NCI-H1436 treated with DMSO at 0.1 percent for 48 hours (cell line): Measurements from ENCODE around the gene PDE4B.

ENCODE experiments used
- DNase-seq: peaks from one replicate; lab custom pipeline; 2025; lab: John Stamatoyannopoulos, UW

Gene PDE4B

GRCh38 chr1:66364578-66365391, 572.1 kb downstream of the PDE4B start:
- no peak for DNase-seq

GRCh38 chr1:66365635-66366034, 572.9 kb downstream of the PDE4B start:
- no peak for DNase-seq

GRCh38 chr1:66366634-66367033, 573.9 kb downstream of the PDE4B start:
- no peak for DNase-seq

GRCh38 chr1:66367369-66367768, 574.7 kb downstream of the PDE4B start:
- no peak for DNase-seq

- no peak for DNase-seq
Measured at GRCh38 chr1:66368261-66368660, 575.6 kb downstream of the PDE4B start.

GRCh38 chr1:66370462-66370971, 577.8 kb downstream of the PDE4B start:
- no peak for DNase-seq

- DNase-seq = no peak
Measured at GRCh38 chr1:66371233-66372005, 578.7 kb downstream of the PDE4B start.

GRCh38 chr1:66372522-66373101, 579.9 kb downstream of the PDE4B start:
- no peak for DNase-seq

- DNase-seq = no peak
Measured at GRCh38 chr1:66373157-66373591, 580.5 kb downstream of the PDE4B start.

GRCh38 chr1:66374148-66374547, 581.5 kb downstream of the PDE4B start:
- no peak for DNase-seq

GRCh38 chr1:66374561-66375111, 581.9 kb downstream of the PDE4B start:
- no peak for DNase-seq

- DNase-seq = no peak
Measured at GRCh38 chr1:66375125-66375524, 582.4 kb downstream of the PDE4B start.

GRCh38 chr1:66380452-66381212, 587.9 kb downstream of the PDE4B start:
- DNase-seq = no peak

GRCh38 chr1:66381621-66382275, 589.1 kb downstream of the PDE4B start:
- no peak for DNase-seq

GRCh38 chr1:66383168-66383567, 590.5 kb downstream of the PDE4B start:
- no peak for DNase-seq

GRCh38 chr1:66383611-66384010, 590.9 kb downstream of the PDE4B start:
- no peak for DNase-seq

- no peak for DNase-seq
Measured at GRCh38 chr1:66384258-66384921, 591.7 kb downstream of the PDE4B start.

- DNase-seq = no peak
Measured at GRCh38 chr1:66386712-66387111, 594.0 kb downstream of the PDE4B start.

- no peak for DNase-seq
Measured at GRCh38 chr1:66388913-66389312, 596.2 kb downstream of the PDE4B start.

- DNase-seq = no peak
Measured at GRCh38 chr1:66393586-66394287, 601.0 kb downstream of the PDE4B start.
